Gastrocnemius medialis (tissue), 4 donors: ENCODE results near the gene NAPSA.

Experiments
- POLR2A ChIP-seq, 2 donors: fragments of 450-650 bp; IDR thresholded peaks; one replicate each; pipeline ENCODE4 v1.6.1; 2017; ENCODE audit warnings: antibody characterized with exemption in 2 of 2, mild to moderate bottlenecking in 2 of 2, moderate library complexity in 2 of 2
- TF ChIP-seq, protein P1 (sequence below), 5 experiments: fragments of 450-650 bp in 3 of 5; fragments of 200-600 bp in 2 of 5; sonication (generic) in 2 of 5; IDR thresholded peaks in 4 of 5; conservative IDR thresholded peaks in 1 of 5; 1 replicate in 4 of 5; 2 replicates in 1 of 5; pipeline ENCODE4 v1.5.1; 2016 to 2019; ENCODE audit warnings: antibody characterized with exemption in 5 of 5, mild to moderate bottlenecking in 3 of 5, moderate library complexity in 3 of 5

- TF ChIP-seq, protein P1, sequence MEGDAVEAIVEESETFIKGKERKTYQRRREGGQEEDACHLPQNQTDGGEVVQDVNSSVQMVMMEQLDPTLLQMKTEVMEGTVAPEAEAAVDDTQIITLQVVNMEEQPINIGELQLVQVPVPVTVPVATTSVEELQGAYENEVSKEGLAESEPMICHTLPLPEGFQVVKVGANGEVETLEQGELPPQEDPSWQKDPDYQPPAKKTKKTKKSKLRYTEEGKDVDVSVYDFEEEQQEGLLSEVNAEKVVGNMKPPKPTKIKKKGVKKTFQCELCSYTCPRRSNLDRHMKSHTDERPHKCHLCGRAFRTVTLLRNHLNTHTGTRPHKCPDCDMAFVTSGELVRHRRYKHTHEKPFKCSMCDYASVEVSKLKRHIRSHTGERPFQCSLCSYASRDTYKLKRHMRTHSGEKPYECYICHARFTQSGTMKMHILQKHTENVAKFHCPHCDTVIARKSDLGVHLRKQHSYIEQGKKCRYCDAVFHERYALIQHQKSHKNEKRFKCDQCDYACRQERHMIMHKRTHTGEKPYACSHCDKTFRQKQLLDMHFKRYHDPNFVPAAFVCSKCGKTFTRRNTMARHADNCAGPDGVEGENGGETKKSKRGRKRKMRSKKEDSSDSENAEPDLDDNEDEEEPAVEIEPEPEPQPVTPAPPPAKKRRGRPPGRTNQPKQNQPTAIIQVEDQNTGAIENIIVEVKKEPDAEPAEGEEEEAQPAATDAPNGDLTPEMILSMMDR (IDR thresholded peaks at IDR 0.05 in 4 of 5, conservative IDR thresholded peaks at IDR 0.05 in 1 of 5) = no peak
- TF ChIP-seq POLR2A (IDR thresholded peaks at IDR 0.05) = no peak
These were observed 3.4 kb downstream of the NAPSA start for GRCh38 chr19:50362030-50362412.
